ENCODE data around the gene ZMYND15.

ZMYND15 gene

GRCh38 chr17:4788159-4788806, 48.6 kb downstream of the ZMYND15 start:
- no peak for DNase-seq

GRCh38 chr17:4788807-4789700, 49.4 kb downstream of the ZMYND15 start, which contains the start of gene GLTPD2:
GLTPD2 (plus strand) TSS chr17:4788964; CDS start chr17:4789012, 48 bp downstream.
- DNase-seq: no peak

- DNase-seq: no peak
Observed at GRCh38 chr17:4789701-4789950, 50.0 kb downstream of the ZMYND15 start.

- DNase-seq: peak; percentile 89
Observed at GRCh38 chr17:4789951-4790704, 50.5 kb downstream of the ZMYND15 start.

- DNase-seq: no peak
Observed at GRCh38 chr17:4790705-4791088, 51.1 kb downstream of the ZMYND15 start.

GRCh38 chr17:4795168-4795567, 55.5 kb downstream of the ZMYND15 start:
- no peak for DNase-seq

Data from hematopoietic multipotent progenitor cell treated with erythropoietin and hydrocortisone succinate and interleukin-3 and kit ligand, for 6 days (in vitro differentiated cells).